Thoracic aorta (tissue), 2 donors: Measurements from ENCODE around the gene DICER1. TPM values are rescaled to one million over a fixed set of nuclear protein-coding genes. Genes with fewer than 3 reads are reported as not detected.

ENCODE experiments used
- ATAC-seq: fragments of 150-250 bp; one replicate; pipeline ENCODE4 v1.8.0; 2017; ENCODE audit warnings: low read depth; ENCODE audit not compliant: insufficient number of reproducible peaks, low FRiP score
- DNase-seq: peaks from one replicate; pipeline ENCODE4 v3.0.0-alpha.2; 2020; ENCODE audit warnings: low spot score
- H3K27ac ChIP-seq, 2 donors: fragments of 200-600 bp; sonication (generic); 1 replicate in 1 of 2; 2 replicates in 1 of 2; pipeline ENCODE4 v1.5.1; 2016; ENCODE audit warnings: mild to moderate bottlenecking in 2 of 2, moderate library complexity in 2 of 2
- H3K27me3 ChIP-seq: fragments of 200-600 bp; sonication (generic); replicated peaks from 2 replicates; pipeline ENCODE4 v1.6.0; 2016; ENCODE audit warnings: mild to moderate bottlenecking; ENCODE audit not compliant: insufficient read depth
- H3K36me3 ChIP-seq: fragments of 200-600 bp; sonication (generic); one replicate; pipeline ENCODE4 v1.5.1; 2016
- H3K4me1 ChIP-seq, 2 donors: fragments of 200-600 bp; sonication (generic); 1 replicate in 1 of 2; 2 replicates in 1 of 2; pipeline versions ENCODE4 v1.5.1 to v1.6.0; 2016; ENCODE audit warnings: low read depth in 2 of 2, mild to moderate bottlenecking in 1 of 2; ENCODE audit not compliant: control insufficient read depth in 1 of 2
- H3K4me3 ChIP-seq: fragments of 200-600 bp; sonication (generic); 2 replicates; pipeline ENCODE4 v1.5.1; 2016; ENCODE audit warnings: mild to moderate bottlenecking
- H3K9me3 ChIP-seq: fragments of 200-600 bp; sonication (generic); 2 replicates; pipeline ENCODE4 v1.5.1; 2016
- CTCF ChIP-seq: fragments of 200-600 bp; sonication (generic); IDR thresholded peaks from one replicate; pipeline ENCODE4 v1.5.1; 2019; ENCODE audit warnings: antibody characterized with exemption
- total RNA-seq, 2 donors: library from RNA; depleted of rRNA; stranded (reverse); fragments of >200 nt; gene quantifications; one replicate each; pipeline versions ENCODE4 v1.1.0 to v1.2.3, GENCODE V29; 2016

DICER1 gene
- total RNA-seq, 2 donors from 2014 or later, result 56.3 to 92.5 TPM

GRCh38 chr14:95199298-95199983, 42.1 kb upstream of the DICER1 start:
- no peaks in the 10 kb centered on the region for H3K36me3 ChIP-seq
- ATAC-seq, result no peak
- no peak overlapping the region for H3K27ac ChIP-seq
- no peaks in the 10 kb centered on the region for H3K27me3 ChIP-seq
- H3K4me1 ChIP-seq, result no peaks in the 10 kb centered on the region
- DNase-seq, result no peak
- no peaks in the 10 kb centered on the region for H3K9me3 ChIP-seq
- no peak for TF ChIP-seq CTCF
- no peak overlapping the region for H3K4me3 ChIP-seq

- Histone ChIP-seq H3K4me1 (no peaks in the 10 kb centered on the region), H3K9me3 (no peaks in the 10 kb centered on the region), H3K4me3 (no peak overlapping the region), H3K27ac (no peak overlapping the region), H3K27me3 (no peaks in the 10 kb centered on the region), H3K36me3 (no peaks in the 10 kb centered on the region)
- ATAC-seq (no peak), DNase-seq (no peak)
- TF ChIP-seq CTCF, result no peak
Observed at GRCh38 chr14:95198320-95198719, 41.0 kb upstream of the DICER1 start.

GRCh38 chr14:95197551-95197950, 40.2 kb upstream of the DICER1 start:
- no peak for ATAC-seq
- no peak for TF ChIP-seq CTCF
- Histone ChIP-seq H3K36me3 (no peaks in the 10 kb centered on the region), H3K9me3 (no peaks in the 10 kb centered on the region), H3K27ac (no peak overlapping the region), H3K4me1 (no peaks in the 10 kb centered on the region), H3K4me3 (no peak overlapping the region), H3K27me3 (no peaks in the 10 kb centered on the region)
- DNase-seq, result no peak

GRCh38 chr14:95196826-95197545, 39.7 kb upstream of the DICER1 start:
- no peaks in the 10 kb centered on the region for H3K27me3 ChIP-seq
- no peak for ATAC-seq
- TF ChIP-seq CTCF, result no peak
- H3K27ac ChIP-seq, result no peak overlapping the region
- DNase-seq, result no peak
- H3K4me1 ChIP-seq, result no peaks in the 10 kb centered on the region
- H3K4me3 ChIP-seq, result no peak overlapping the region
- H3K36me3 ChIP-seq, result no peaks in the 10 kb centered on the region
- no peaks in the 10 kb centered on the region for H3K9me3 ChIP-seq

- Histone ChIP-seq H3K9me3 (no peaks in the 10 kb centered on the region), H3K4me3 (no peak overlapping the region), H3K27me3 (no peaks in the 10 kb centered on the region), H3K4me1 (no peaks in the 10 kb centered on the region), H3K27ac (no peak overlapping the region), H3K36me3 (no peaks in the 10 kb centered on the region)
- no peak for TF ChIP-seq CTCF
- ATAC-seq (no peak), DNase-seq (no peak)
Observed at GRCh38 chr14:95196268-95196667, 38.9 kb upstream of the DICER1 start.
